Measurements from ENCODE around the gene FGF12. TPM values are rescaled to one million over a fixed set of nuclear protein-coding genes. Genes with fewer than 3 reads are reported as not detected.

Gene FGF12
- total RNA-seq, 1 experiment from 2014 or later: 0.51 TPM

DNA sequence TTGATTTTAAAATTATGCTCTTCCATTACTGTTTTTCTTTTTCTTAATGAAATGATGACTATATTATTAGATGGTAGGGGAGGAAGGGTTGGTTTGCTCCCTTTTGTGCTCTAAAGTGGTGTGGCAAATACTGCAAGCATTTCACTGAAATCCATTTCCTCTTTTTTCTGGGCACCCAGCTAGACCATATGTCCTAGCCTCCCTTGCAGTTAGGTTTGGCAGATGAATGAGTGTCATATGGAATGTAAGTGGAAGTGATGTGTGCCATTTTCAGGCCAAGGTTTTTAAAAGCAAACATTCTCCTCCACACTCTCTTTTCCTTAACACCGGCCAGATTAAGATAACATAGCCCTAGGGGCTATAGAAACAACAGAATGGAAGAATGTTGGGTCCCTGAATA is 363.0 kb downstream of the FGF12 start:
- in situ Hi-C loops (cut with HindIII; ENCODE audit: low pct_unique_long_range_greater_than_20kb, low sequenced_read_pairs): no loop called here
- Histone ChIP-seq H3K4me1 (ENCODE audit: control insufficient read depth, insufficient read depth, low read length) (no peaks in the 10 kb centered on the region), H3K9me3 (ENCODE audit: control insufficient read depth, insufficient read depth, low read depth, low read length) (no peaks in the 10 kb centered on the region), H3K27me3 (ENCODE audit: control insufficient read depth, insufficient read depth, low read length) (no peaks in the 10 kb centered on the region), H3K4me3 (ENCODE audit: low read depth in 2 of 2, low read length in 2 of 2) (no peak overlapping the region), H3K27ac (ENCODE audit: low read length) (no peak overlapping the region), H3K36me3 (ENCODE audit: control insufficient read depth, insufficient read depth, low read length) (no peaks in the 10 kb centered on the region)
- intact Hi-C loops (cut with micrococcal nuclease; ENCODE audit: unreplicated experiment): no loop called here
- ATAC-seq (no peak), DNase-seq (ENCODE audit: low read depth, low spot score) (no peak)
- ChIA-PET POLR2A (no interaction called here), CTCF (no interaction called here)
- TF ChIP-seq, protein P1, sequence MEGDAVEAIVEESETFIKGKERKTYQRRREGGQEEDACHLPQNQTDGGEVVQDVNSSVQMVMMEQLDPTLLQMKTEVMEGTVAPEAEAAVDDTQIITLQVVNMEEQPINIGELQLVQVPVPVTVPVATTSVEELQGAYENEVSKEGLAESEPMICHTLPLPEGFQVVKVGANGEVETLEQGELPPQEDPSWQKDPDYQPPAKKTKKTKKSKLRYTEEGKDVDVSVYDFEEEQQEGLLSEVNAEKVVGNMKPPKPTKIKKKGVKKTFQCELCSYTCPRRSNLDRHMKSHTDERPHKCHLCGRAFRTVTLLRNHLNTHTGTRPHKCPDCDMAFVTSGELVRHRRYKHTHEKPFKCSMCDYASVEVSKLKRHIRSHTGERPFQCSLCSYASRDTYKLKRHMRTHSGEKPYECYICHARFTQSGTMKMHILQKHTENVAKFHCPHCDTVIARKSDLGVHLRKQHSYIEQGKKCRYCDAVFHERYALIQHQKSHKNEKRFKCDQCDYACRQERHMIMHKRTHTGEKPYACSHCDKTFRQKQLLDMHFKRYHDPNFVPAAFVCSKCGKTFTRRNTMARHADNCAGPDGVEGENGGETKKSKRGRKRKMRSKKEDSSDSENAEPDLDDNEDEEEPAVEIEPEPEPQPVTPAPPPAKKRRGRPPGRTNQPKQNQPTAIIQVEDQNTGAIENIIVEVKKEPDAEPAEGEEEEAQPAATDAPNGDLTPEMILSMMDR (IDR thresholded peaks at IDR 0.05): no peak
- TF ChIP-seq, protein P2, sequence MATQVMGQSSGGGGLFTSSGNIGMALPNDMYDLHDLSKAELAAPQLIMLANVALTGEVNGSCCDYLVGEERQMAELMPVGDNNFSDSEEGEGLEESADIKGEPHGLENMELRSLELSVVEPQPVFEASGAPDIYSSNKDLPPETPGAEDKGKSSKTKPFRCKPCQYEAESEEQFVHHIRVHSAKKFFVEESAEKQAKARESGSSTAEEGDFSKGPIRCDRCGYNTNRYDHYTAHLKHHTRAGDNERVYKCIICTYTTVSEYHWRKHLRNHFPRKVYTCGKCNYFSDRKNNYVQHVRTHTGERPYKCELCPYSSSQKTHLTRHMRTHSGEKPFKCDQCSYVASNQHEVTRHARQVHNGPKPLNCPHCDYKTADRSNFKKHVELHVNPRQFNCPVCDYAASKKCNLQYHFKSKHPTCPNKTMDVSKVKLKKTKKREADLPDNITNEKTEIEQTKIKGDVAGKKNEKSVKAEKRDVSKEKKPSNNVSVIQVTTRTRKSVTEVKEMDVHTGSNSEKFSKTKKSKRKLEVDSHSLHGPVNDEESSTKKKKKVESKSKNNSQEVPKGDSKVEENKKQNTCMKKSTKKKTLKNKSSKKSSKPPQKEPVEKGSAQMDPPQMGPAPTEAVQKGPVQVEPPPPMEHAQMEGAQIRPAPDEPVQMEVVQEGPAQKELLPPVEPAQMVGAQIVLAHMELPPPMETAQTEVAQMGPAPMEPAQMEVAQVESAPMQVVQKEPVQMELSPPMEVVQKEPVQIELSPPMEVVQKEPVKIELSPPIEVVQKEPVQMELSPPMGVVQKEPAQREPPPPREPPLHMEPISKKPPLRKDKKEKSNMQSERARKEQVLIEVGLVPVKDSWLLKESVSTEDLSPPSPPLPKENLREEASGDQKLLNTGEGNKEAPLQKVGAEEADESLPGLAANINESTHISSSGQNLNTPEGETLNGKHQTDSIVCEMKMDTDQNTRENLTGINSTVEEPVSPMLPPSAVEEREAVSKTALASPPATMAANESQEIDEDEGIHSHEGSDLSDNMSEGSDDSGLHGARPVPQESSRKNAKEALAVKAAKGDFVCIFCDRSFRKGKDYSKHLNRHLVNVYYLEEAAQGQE (IDR thresholded peaks at IDR 0.05; ENCODE audit: insufficient read depth in 1 of 2, low read depth in 2 of 2, low read length in 1 of 2): no peak
- TF ChIP-seq SIN3A (IDR thresholded peaks at IDR 0.05; ENCODE audit: borderline replicate concordance, insufficient read depth, low read depth, low read length) (no peak), TCF7L2 (IDR thresholded peaks at IDR 0.05; ENCODE audit: low read depth, low read length) (no peak), POLR2AphosphoS5 (IDR thresholded peaks at IDR 0.05; ENCODE audit: low read depth, low read length) (no peak)
- BruUV-seq (replicated peaks): no TSS peak

DNA sequence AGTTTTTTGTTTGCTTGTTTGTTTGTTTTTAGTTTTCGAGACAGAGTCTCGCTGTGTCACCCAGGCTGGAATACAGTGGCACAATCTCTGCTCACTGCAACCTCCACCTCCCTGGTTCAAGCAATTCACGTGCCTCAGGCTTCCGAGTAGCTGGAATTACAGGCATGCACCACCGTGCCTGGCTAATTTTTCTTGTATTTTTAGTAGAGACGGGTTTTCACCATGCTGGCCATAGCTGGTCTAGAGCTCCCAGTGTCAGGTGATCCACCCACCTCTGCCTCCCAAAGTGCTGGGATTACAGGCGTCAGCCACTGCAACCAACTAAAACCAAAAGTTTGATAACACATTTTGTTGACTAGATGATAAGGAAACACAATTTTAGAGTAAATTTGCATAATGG is 372.7 kb downstream of the FGF12 start:
- ChIA-PET POLR2A (no interaction called here), CTCF (no interaction called here)
- Histone ChIP-seq H3K36me3 (ENCODE audit: control insufficient read depth, insufficient read depth, low read length) (no peaks in the 10 kb centered on the region), H3K27ac (ENCODE audit: low read length) (no peak overlapping the region), H3K4me3 (ENCODE audit: low read depth in 2 of 2, low read length in 2 of 2) (no peak overlapping the region), H3K4me1 (ENCODE audit: control insufficient read depth, insufficient read depth, low read length) (no peaks in the 10 kb centered on the region), H3K9me3 (ENCODE audit: control insufficient read depth, insufficient read depth, low read depth, low read length) (no peaks in the 10 kb centered on the region), H3K27me3 (ENCODE audit: control insufficient read depth, insufficient read depth, low read length) (no peaks in the 10 kb centered on the region)
- in situ Hi-C loops (cut with HindIII; ENCODE audit: low pct_unique_long_range_greater_than_20kb, low sequenced_read_pairs) (no loop called here), intact Hi-C loops (cut with micrococcal nuclease; ENCODE audit: unreplicated experiment) (no loop called here)
- TF ChIP-seq, protein P2 (IDR thresholded peaks at IDR 0.05; ENCODE audit: insufficient read depth in 1 of 2, low read depth in 2 of 2, low read length in 1 of 2): no peak
- TF ChIP-seq SIN3A (IDR thresholded peaks at IDR 0.05; ENCODE audit: borderline replicate concordance, insufficient read depth, low read depth, low read length) (no peak), POLR2AphosphoS5 (IDR thresholded peaks at IDR 0.05; ENCODE audit: low read depth, low read length) (no peak), TCF7L2 (IDR thresholded peaks at IDR 0.05; ENCODE audit: low read depth, low read length) (no peak)
- TF ChIP-seq, protein P1 (IDR thresholded peaks at IDR 0.05): no peak
- DNase-seq (ENCODE audit: low read depth, low spot score) (no peak), ATAC-seq (no peak)
- BruUV-seq (replicated peaks): no TSS peak

Measured in Panc1 (cell line).